GM21576 (cell line): ENCODE data around the gene ADRA1B.

Experiments used
- ATAC-seq: cut with Tn5 transposase; IDR thresholded peaks from one replicate; pipeline ENCODE4 v1.9.1; 2021; ENCODE audit warnings: mild to moderate bottlenecking, moderate library complexity; ENCODE audit not compliant: unreplicated experiment

The ADRA1B gene

DNA sequence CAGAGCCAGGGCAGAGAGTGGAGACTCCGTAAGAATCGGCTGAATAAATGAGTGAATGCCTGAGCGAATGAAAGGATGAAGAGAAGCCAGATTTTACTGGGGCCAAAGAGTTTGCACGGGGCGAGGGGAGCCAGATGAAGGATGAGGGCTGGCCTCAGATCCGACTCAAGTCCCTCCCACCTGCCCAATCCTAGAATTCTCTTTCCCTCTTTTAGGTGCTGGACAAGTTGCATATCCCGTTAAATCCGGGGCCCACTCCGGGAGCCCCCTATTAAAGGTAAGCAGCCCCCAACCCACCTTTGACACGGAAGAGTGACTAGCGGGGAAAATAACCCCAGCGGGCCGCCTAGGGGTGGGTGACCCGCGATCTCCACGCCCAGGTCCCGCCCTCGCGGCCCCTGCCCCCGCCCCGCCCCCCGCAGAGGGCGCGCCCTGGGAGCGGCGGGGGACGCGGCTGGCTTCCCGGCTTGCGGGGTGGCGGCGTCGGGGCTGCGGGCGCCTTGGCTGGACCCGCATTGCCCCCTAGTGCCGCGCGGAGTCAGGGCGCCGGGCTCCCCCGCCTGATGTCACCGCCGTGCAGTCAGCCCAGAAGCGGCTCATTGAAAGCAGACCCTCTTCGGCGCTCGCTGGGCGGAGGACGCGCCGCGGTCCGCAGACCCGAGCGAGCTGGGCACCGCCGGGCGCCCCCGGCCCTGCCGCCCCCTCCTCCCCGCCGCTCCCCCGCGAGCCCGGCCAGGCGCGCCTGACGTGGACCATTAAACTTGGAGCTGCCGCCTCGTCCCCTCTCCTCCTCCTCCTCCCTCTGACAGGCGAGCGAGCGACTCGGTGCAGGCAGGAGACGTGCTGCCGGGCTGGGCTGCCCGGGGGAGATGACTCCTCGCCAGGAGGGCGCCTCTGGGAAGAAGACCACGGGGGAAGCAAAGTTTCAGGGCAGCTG is at the start of gene ADRA1B:
Gene ADRA1B, plus strand, starts transcription at position 579 of the 937 bp plus-strand sequence. CDS start 424 bp downstream, outside the sequence.
- ATAC-seq = peak; percentile 79

- no peak for ATAC-seq
Observed at GRCh38 chr5:159873680-159874079, 42.6 kb upstream of the ADRA1B start.

DNA sequence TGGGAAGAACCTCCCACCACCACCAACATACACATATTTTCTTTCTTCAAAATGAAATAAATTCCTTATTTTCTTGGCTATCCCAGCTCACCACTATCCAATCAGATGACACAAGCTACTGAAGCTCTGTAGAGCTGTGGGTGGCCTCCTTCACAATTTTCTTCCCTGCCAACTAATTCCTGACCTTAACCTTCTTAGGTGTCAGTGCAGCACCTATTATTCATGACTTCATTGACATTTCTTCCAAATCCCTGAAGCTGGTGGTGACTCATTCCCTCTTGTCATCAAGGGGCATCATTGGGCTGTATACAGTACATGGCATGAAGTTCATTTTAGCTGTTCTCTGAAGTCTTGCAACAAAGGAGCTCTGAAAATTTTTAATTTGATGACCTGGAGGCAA is 42.0 kb upstream of the ADRA1B start:
- ATAC-seq = no peak

DNA sequence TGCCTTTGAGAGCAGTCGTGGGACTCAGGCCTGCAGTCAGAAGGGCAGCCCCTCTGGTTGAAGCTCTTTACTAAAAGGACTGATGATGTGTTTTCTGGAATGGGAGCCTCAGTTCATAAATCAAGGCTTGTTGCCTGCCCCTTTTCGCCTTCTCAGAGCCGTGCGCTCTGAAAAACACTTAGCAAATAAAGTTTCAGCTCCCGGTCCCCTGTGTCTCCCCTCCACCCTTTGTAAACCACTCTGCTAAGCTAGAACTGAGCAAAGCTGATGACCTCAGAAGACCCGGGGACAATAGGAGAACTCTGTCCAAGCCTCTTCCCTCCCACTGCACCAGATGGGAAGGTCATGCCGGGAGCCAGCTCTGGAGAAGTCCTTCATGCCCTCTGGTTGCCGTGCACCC is 39.3 kb upstream of the ADRA1B start:
- no peak for ATAC-seq

- ATAC-seq = no peak
Observed at GRCh38 chr5:159877894-159878448, 38.3 kb upstream of the ADRA1B start.

GRCh38 chr5:159878988-159879471 is 37.3 kb upstream of the ADRA1B start:
- no peak for ATAC-seq

GRCh38 chr5:159880676-159881075 is 35.6 kb upstream of the ADRA1B start:
- no peak for ATAC-seq

DNA sequence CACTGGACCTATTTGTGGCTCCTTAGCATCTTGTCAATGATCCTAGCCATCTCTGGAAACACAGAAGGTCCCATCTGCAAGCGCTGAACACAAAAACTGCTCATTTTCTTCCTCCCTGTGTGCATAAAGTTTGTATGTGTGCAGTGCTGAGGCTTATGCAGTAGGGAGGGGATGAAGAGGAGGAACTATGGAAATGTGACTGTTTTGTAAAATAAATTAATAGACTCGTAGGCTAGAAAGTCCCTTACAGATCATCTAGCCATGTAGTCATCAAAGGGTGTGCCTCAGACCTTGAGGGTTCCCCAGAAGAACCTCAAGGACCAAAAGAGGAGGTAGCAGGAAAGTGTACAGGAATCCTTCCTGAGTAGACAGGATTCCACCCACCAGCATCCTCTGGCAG is 34.3 kb upstream of the ADRA1B start:
- no peak for ATAC-seq

DNA sequence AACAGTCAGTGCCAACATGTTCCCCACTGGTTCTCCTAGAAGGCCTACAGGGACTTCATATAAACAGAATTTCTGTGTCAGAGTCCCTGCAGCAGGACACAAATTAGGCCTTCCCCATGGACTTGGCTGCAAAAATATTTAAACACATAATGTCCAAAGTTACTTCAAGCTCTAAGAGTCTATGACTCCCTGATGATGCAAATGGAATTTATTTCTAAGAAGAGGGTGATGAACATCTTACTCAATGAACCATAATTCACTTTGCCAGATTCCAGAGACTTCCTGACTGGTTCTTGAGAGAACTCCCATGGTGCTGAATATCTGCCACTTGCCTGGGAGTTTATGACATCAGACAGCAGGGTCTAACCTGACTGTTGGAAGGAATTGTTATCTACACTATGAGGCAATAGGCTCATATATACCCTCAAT is 32.7 kb upstream of the ADRA1B start:
- no peak for ATAC-seq

- ATAC-seq = no peak
Observed at GRCh38 chr5:159884917-159885620, 31.2 kb upstream of the ADRA1B start.

- no peak for ATAC-seq
Observed at GRCh38 chr5:159886296-159886695, 30.0 kb upstream of the ADRA1B start.

- no peak for ATAC-seq
Observed at GRCh38 chr5:159887050-159887449, 29.2 kb upstream of the ADRA1B start.

DNA sequence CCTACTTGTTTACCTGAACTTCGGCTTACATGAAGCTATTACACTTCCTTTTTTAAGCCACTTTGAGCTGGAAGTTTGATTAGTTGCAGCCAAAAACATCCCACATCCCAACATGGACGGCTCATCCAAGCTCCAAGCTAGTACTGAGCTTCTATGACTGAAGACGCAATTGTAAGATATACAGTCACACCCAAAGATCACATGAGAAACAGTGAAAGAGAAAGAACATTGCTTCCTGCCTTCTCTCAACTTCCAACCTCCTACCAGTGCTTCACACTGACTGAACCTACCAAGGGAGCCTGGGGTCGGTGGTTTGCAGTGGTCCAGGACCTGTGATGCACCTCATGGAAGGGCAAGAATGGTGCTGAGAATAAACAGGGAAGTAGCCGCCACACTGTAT is 27.4 kb upstream of the ADRA1B start:
- no peak for ATAC-seq

GRCh38 chr5:159890141-159890540 is 26.1 kb upstream of the ADRA1B start:
- ATAC-seq = no peak

DNA sequence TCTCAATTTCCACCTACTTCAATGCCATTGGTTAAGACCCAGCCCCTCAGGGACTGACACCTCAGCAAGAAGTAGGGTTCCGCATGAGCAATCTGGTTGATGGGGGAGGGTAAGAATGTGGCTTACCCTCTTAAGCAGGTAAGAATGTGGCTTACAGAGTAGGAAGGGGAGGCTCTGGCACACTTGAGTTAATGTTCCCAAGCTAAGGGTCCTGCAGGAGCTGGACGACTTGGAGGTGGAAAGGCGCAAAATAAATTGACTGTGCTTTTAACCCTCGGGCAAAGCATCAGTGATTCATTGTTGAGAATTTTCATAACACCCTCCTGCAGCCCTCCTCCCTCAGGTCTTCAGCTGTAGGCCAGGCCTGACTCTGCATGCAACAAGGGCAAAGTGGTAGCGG is 24.9 kb upstream of the ADRA1B start:
- no peak for ATAC-seq

GRCh38 chr5:159893040-159893695 is 23.1 kb upstream of the ADRA1B start:
- ATAC-seq = no peak

DNA sequence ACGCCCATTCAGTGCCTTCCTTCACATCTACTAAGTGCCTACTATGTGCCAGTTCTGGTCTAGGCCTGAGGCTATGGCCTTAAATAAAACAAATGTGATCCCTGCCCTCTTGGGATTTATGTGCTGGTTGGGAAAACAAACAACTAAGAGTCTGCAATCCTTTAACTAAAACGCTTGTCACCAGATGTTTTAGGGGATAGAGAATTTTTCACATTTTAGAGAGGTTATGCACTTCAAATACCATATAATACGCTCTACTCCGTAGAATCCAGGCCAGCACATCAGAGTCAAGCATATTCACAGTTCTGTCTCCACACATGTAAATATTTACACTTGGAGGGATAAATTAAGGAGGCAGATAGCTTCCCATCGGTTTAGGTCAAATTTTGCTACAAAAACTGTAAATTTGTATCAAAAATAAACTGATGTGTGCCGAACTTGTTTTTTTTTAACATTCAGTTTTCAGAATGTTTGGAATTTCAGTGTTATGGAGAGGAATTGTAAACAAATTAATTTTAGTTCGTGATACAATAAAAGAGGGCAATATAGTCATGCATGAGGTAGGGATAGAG is 22.0 kb upstream of the ADRA1B start:
- no peak for ATAC-seq

DNA sequence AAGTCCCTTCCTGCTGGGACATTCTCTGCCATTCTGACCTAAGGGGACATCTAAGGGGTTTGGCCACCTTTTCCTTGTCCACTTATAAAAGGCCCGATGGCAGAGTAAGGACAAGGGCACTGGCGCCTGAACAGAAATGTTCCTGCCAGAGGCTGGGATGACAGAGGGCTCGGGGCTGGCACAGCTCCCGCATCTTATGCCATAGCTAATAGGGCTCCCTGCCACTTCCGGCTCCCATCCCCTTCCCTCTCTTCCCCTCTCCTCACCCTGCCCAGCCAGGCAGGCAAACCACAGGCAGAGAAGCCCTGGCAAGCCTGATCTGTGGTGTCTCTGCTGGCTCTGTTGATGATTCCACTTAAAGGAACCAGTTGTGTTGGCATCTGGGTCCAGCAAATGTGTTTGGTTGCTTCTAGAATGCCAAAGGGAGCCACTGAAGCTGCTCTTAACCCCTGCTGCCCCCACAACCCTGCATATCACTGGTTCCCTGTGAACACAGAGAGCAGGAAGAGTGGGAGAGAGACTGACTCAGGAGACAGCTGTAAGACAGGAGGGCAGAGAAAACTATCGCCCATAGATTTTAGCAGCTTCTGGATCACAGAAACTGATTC is 18.4 kb upstream of the ADRA1B start:
- no peak for ATAC-seq

DNA sequence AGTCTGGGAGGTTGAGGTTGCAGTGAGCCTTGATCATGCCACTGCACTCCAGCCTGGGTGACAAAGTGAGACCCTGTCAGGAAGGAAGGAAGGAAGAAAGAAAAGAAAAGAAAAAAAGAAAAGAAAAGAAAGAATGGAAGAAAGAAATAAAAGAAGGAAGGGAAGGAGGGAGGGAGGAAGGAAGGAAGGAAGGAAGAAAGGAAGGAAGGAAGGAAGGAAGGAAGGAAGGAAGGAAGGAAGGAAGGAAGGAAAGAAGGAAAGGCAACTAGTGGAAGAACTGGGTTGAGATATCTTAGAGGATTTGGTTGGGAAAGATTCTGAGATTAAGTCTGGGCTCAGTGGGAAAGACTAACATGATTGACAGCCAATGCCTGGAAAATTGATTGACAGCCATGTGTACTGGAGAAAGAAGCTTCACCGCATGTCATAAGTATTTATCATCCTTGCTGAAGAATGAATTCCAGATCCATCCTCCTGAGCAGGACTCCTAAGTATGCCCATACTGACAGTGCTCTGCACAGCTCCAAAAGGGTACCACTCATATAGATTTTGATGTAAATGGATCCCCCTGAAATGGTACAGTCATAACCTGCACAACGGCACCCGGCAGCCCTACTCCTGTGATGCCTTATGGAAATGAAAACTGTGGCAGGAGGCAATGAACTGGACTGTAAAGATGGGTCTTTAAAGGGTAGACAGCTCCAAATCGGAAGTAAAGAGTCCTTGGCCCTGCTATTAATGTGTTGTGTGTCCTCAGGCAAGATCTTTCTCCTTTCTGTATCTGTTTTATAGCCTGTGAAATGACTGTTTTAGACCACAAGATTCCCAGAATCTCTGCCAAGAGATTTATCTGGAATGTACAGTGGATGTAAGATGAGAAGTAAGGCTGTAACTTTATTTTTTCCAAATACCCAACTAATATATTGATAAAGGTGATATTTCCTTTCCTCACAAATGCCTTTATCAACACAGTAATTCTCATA is 16.9 kb upstream of the ADRA1B start:
- ATAC-seq = no peak
